Fibroblast of lung (primary cell): ENCODE measurements around the gene MRM3. TPM values are rescaled to one million over a fixed set of nuclear protein-coding genes. Genes with fewer than 3 reads are reported as not detected.

ENCODE experiments used
- DNase-seq, 2 donors: peaks; one replicate each; pipeline versions ENCODE4 v3.0.0 to v3.0.0-alpha.2; 2010; ENCODE audit warnings: low read depth in 2 of 2
- H2AFZ ChIP-seq: 2 replicates; pipeline ENCODE4 v1.5.1; 2012; ENCODE audit warnings: low read length, control low read depth, inconsistent platforms
- H3K27ac ChIP-seq: 2 replicates; pipeline ENCODE4 v1.5.1; 2011; ENCODE audit warnings: low read length, control low read depth; ENCODE audit not compliant: insufficient read depth
- H3K27me3 ChIP-seq: 2 replicates; pipeline ENCODE4 v1.5.1; 2011; ENCODE audit warnings: mild to moderate bottlenecking, low read length; ENCODE audit not compliant: control insufficient read depth, insufficient read depth
- H3K36me3 ChIP-seq: 2 replicates; pipeline ENCODE4 v1.5.1; 2011; ENCODE audit warnings: low read length; ENCODE audit not compliant: control insufficient read depth, insufficient read depth
- H3K4me1 ChIP-seq: 2 replicates; pipeline ENCODE4 v1.5.1; 2011; ENCODE audit warnings: low read length; ENCODE audit not compliant: control insufficient read depth, insufficient read depth; ENCODE audit errors: extremely low read depth
- H3K4me2 ChIP-seq: 2 replicates; pipeline ENCODE4 v1.5.1; 2011; ENCODE audit warnings: low read length, control low read depth; ENCODE audit not compliant: insufficient read depth; ENCODE audit errors: extremely low read depth
- H3K4me3 ChIP-seq, 4 experiments: fragments of 200-600 bp in 1 of 4; sonication (generic) in 1 of 4; replicated peaks in 1 of 4; 2 replicates each; pipeline ENCODE4 v1.5.1; 2011 to 2016; ENCODE audit warnings: low read length in 4 of 4, low read depth in 3 of 4, mild to moderate bottlenecking in 3 of 4, control low read depth in 2 of 4, inconsistent platforms in 1 of 4, mixed read lengths in 1 of 4; ENCODE audit not compliant: insufficient read depth in 1 of 4; ENCODE audit errors: control extremely low read depth in 1 of 4
- H3K79me2 ChIP-seq: 2 replicates; pipeline ENCODE4 v1.5.1; 2012; ENCODE audit warnings: mild to moderate bottlenecking, low read length, inconsistent platforms; ENCODE audit not compliant: control insufficient read depth, insufficient read depth
- H3K9ac ChIP-seq: 2 replicates; pipeline ENCODE4 v1.5.1; 2011; ENCODE audit warnings: mild to moderate bottlenecking, low read length, control low read depth; ENCODE audit not compliant: insufficient read depth
- H3K9me3 ChIP-seq: 2 replicates; pipeline ENCODE4 v1.5.1; 2012; ENCODE audit warnings: low read depth, low read length; ENCODE audit not compliant: control insufficient read depth, insufficient read depth
- H4K20me1 ChIP-seq: 2 replicates; pipeline ENCODE4 v1.5.1; 2011; ENCODE audit warnings: low read length; ENCODE audit not compliant: control insufficient read depth, insufficient read depth; ENCODE audit errors: extremely low read depth
- EZH2 ChIP-seq: IDR thresholded peaks from 2 replicates; pipeline ENCODE4 v1.5.1; 2012; ENCODE audit warnings: low read length, control low read depth, mild to moderate bottlenecking; ENCODE audit errors: missing control alignments
- polyA plus RNA-seq, 2 donors: library from polyadenylated mRNA; depleted of rRNA in 1 of 2; stranded (reverse) in 1 of 2; unstranded in 1 of 2; fragments of >200 nt; gene quantifications; 2 replicates each; pipeline ENCODE4 v1.2.1, GENCODE V29; 2011 to 2012; ENCODE audit warnings: missing spikeins in 1 of 2
- total RNA-seq: library from RNA; depleted of rRNA; stranded (reverse); fragments of >200 nt; gene quantifications from 2 replicates; pipeline ENCODE4 v1.2.1, GENCODE V29; 2014
- TF ChIP-seq, protein P1 (sequence below), 2 donors: IDR thresholded peaks in 1 of 2; conservative IDR thresholded peaks in 1 of 2; 1 replicate in 1 of 2; 2 replicates in 1 of 2; pipeline ENCODE4 v1.5.1; 2011 to 2012; ENCODE audit warnings: low read length in 2 of 2, control low read depth in 1 of 2, inconsistent platforms in 1 of 2, low read depth in 1 of 2, mild to moderate bottlenecking in 1 of 2

MRM3 gene
- total and polyA plus RNA-seq, 2 donors (not counting 1 experiment from before 2014, with no cell fraction given) = 10.4 to 21.1 TPM

DNA sequence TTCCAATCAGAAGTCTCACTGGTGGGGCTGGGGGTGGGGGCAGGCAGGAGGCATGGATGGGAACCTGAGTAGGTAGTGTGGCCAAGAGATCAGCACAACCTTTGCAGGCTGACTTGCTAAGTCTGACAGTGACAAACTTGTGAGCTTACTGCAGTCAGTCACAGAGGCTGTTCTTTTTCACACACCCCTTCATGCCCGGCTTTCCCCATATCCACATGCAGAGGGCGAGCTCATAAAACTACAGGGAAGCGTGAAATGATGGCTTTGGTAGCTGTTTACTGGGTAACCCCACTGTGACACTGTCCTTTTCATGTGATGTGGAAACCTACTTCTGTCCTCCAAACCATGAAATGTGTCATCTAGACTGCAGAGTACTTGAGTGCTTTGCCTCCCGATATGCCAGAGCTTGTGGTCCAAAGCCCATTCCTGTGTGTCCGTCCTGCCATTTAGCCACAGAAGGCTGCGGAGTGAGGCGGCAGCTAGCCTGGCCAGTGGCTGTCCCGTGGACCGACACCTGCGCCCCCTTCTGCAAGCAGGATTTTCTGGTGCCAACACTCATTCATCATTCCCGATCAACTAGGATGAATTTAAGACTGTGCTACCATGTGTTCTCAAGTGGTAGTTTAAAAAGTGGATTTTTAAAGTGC lies 39.9 kb upstream of the MRM3 start:
- DNase-seq = no peak
- H3K9ac ChIP-seq = no peak overlapping the region
- H2AFZ ChIP-seq = no peak overlapping the region
- no peaks in the 10 kb centered on the region for H3K4me1 ChIP-seq
- H3K4me3 ChIP-seq = no peak overlapping the region
- H3K79me2 ChIP-seq = peaks cover 5% of the 10 kb centered on the region
- TF ChIP-seq, protein P1, sequence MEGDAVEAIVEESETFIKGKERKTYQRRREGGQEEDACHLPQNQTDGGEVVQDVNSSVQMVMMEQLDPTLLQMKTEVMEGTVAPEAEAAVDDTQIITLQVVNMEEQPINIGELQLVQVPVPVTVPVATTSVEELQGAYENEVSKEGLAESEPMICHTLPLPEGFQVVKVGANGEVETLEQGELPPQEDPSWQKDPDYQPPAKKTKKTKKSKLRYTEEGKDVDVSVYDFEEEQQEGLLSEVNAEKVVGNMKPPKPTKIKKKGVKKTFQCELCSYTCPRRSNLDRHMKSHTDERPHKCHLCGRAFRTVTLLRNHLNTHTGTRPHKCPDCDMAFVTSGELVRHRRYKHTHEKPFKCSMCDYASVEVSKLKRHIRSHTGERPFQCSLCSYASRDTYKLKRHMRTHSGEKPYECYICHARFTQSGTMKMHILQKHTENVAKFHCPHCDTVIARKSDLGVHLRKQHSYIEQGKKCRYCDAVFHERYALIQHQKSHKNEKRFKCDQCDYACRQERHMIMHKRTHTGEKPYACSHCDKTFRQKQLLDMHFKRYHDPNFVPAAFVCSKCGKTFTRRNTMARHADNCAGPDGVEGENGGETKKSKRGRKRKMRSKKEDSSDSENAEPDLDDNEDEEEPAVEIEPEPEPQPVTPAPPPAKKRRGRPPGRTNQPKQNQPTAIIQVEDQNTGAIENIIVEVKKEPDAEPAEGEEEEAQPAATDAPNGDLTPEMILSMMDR (conservative IDR thresholded peaks at IDR 0.05 in 1 of 2, IDR thresholded peaks at IDR 0.05 in 1 of 2; ENCODE audit: low read depth in 1 of 2, low read length in 2 of 2) = no peak
- no peak for TF ChIP-seq EZH2
- peaks cover 43% of the 10 kb centered on the region for H3K36me3 ChIP-seq
- H4K20me1 ChIP-seq = no peaks in the 10 kb centered on the region
- H3K9me3 ChIP-seq = no peaks in the 10 kb centered on the region
- H3K27me3 ChIP-seq = no peaks in the 10 kb centered on the region
- no peak overlapping the region for H3K4me2 ChIP-seq
- no peak overlapping the region for H3K27ac ChIP-seq

DNA sequence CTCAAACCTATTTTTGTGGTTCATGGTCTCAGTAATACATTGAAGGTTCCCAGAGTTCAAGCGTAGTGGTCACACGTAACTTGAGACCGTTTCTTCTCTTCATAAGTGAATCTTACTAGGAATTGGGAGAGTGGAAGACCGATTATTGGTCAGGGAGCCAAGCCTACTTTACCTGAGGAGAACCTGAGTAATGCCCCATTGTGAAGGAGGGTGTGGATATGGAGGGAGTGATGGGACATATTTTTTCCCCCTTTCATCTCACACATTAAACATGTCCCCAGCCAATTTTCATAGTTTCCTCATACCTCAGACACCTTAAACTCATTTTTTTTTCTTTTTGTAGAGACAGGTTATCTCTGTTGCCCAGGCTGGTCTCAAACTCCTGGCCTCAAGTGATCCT lies 39.0 kb upstream of the MRM3 start:
- no peak overlapping the region for H3K4me3 ChIP-seq
- no peak for DNase-seq
- no peak overlapping the region for H3K4me2 ChIP-seq
- no peak overlapping the region for H3K9ac ChIP-seq
- H3K27me3 ChIP-seq = no peaks in the 10 kb centered on the region
- H2AFZ ChIP-seq = no peak overlapping the region
- H3K9me3 ChIP-seq = no peaks in the 10 kb centered on the region
- H4K20me1 ChIP-seq = no peaks in the 10 kb centered on the region
- TF ChIP-seq, protein P1 (conservative IDR thresholded peaks at IDR 0.05 in 1 of 2, IDR thresholded peaks at IDR 0.05 in 1 of 2; ENCODE audit: low read depth in 1 of 2, low read length in 2 of 2) = no peak
- TF ChIP-seq EZH2 = no peak
- peaks cover 4% of the 10 kb centered on the region for H3K79me2 ChIP-seq
- no peak overlapping the region for H3K27ac ChIP-seq
- H3K36me3 ChIP-seq = peaks cover 46% of the 10 kb centered on the region
- no peaks in the 10 kb centered on the region for H3K4me1 ChIP-seq

DNA sequence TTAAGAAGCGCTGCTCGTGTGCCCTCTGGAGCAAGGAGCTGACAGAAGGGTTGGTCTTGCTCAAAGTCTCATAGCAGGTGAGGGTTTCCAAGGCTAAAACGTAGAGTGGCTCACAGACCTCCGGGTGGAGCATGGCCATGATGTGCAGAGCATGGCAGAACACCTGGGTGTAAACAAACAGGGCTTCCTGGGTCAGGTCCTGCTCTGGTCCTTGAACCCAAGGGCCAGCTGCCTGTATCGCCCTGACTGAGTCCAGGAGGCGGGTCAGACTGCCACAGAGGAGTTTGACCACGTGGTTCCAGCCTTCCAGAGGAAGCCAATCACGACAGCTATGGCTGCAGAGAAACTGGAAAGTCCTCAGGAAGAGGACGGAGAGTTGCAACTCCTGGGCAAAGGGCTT lies 37.2 kb upstream of the MRM3 start:
- no peaks in the 10 kb centered on the region for H3K4me1 ChIP-seq
- H3K36me3 ChIP-seq = peaks cover 43% of the 10 kb centered on the region
- TF ChIP-seq EZH2 = no peak
- TF ChIP-seq, protein P1 (conservative IDR thresholded peaks at IDR 0.05 in 1 of 2, IDR thresholded peaks at IDR 0.05 in 1 of 2; ENCODE audit: low read depth in 1 of 2, low read length in 2 of 2) = no peak
- no peak overlapping the region for H2AFZ ChIP-seq
- H3K9ac ChIP-seq = no peak overlapping the region
- H3K79me2 ChIP-seq = peaks cover 15% of the 10 kb centered on the region
- no peak for DNase-seq
- no peak overlapping the region for H3K4me2 ChIP-seq
- H3K27ac ChIP-seq = no peak overlapping the region
- H4K20me1 ChIP-seq = no peaks in the 10 kb centered on the region
- H3K9me3 ChIP-seq = no peaks in the 10 kb centered on the region
- no peak overlapping the region for H3K4me3 ChIP-seq
- no peaks in the 10 kb centered on the region for H3K27me3 ChIP-seq
